ENCODE measurements around the gene DNAH1. TPM values are rescaled to one million over a fixed set of nuclear protein-coding genes. Genes with fewer than 3 reads are reported as not detected.

The DNAH1 gene
- total and polyA plus RNA-seq, 4 donors: 0.88 to 24.1 (median 10.8) TPM

DNA sequence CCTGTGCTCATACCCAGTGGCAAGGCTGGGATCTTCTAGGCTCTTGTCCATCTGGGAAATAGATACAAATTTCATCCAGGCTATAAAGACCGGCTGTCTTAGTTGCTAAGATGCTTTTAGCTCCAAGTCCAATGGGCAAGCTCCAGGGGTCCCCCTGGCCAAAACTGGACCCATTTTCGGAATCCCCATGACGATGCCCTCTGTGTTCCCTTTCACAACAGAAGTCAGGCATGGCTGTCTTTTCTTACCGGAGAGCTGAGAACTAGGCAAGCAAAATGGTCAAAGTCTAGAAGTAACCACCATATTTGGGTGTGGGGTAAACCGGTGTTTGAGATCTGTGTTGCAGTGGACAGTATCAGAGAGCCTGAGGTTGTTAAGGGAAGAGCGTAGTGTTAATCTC is 27.4 kb upstream of the DNAH1 start:
- Histone ChIP-seq H3K4me1 (ENCODE audit: control insufficient read depth in 1 of 2, insufficient read depth in 2 of 2, low read length in 2 of 2) (peaks cover 0 to 2% of the 10 kb centered on the region in 2 donors), H3K36me3 (ENCODE audit: control insufficient read depth in 1 of 2, insufficient read depth in 2 of 2, low read length in 1 of 2) (no peaks in the 10 kb centered on the region), H3K27me3 (ENCODE audit: control insufficient read depth in 1 of 2, insufficient read depth in 2 of 2, low read length in 1 of 2) (no peaks in the 10 kb centered on the region), H3K9me3 (ENCODE audit: control insufficient read depth, low read length) (no peaks in the 10 kb centered on the region), H3K27ac (ENCODE audit: low read depth in 1 of 2, low read length in 2 of 2) (no peak overlapping the region), H3K4me3 (ENCODE audit: low read length in 2 of 2) (peak overlapping the region in 1 of 2 donors; percentile 51)
- WGBS, 2 donors: 88 to 90% methylated on average over 6 of the region's 6 CpGs
- no peak for DNase-seq
- intact Hi-C loops (cut with DNase I): loop anchor here (5.0 to 10.0 kb wide), 2 partner anchors 51 to 166 kb away; partner anchors contain the start of genes NISCH (in 1 of the 2), TNNC1 (in 1 of the 2) and TWF2 (in 1 of the 2)
- ATAC-seq (ENCODE audit: low FRiP score): no peak

DNA sequence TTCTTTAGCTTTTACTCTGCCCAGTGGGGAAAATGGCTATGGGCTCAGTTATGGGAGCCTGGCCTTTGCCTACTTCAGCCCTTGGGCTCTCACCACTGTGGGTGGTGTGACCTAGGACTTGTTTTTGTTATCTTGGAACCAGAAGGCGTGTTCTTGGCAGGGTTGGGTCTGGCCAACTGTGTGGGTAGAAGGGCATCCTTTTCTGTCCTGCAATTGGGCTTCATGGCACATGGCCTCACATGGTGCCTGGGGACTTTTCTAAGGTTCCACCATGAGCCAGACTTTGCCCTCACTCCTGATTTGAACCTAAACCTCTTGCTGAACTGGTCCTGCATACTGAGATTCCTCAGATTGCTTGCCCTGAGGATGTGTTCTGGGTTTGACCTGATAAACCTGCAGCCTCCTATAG is 26.8 kb upstream of the DNAH1 start:
- H3K36me3 ChIP-seq (ENCODE audit: control insufficient read depth in 1 of 2, insufficient read depth in 2 of 2, low read length in 1 of 2): no peaks in the 10 kb centered on the region
- peaks cover 0 to 2% of the 10 kb centered on the region in 2 donors for H3K4me1 ChIP-seq (ENCODE audit: control insufficient read depth in 1 of 2, insufficient read depth in 2 of 2, low read length in 2 of 2)
- 74 to 77% methylated on average over 1 of the region's 1 CpG for WGBS, 2 donors
- peak in 1 of 2 donors; percentile 38 for DNase-seq
- ATAC-seq (ENCODE audit: low FRiP score): no peak
- intact Hi-C loops (cut with DNase I): loop anchor here (5.0 to 10.0 kb wide), 2 partner anchors 52 to 165 kb away; partner anchors contain the start of genes NISCH (in 1 of the 2), TNNC1 (in 1 of the 2) and TWF2 (in 1 of the 2)
- no peaks in the 10 kb centered on the region for H3K9me3 ChIP-seq (ENCODE audit: control insufficient read depth, low read length)
- H3K27ac ChIP-seq (ENCODE audit: low read depth in 1 of 2, low read length in 2 of 2): no peak overlapping the region
- H3K4me3 ChIP-seq (ENCODE audit: low read length in 2 of 2): no peak overlapping the region
- H3K27me3 ChIP-seq (ENCODE audit: control insufficient read depth in 1 of 2, insufficient read depth in 2 of 2, low read length in 1 of 2): no peaks in the 10 kb centered on the region

DNA sequence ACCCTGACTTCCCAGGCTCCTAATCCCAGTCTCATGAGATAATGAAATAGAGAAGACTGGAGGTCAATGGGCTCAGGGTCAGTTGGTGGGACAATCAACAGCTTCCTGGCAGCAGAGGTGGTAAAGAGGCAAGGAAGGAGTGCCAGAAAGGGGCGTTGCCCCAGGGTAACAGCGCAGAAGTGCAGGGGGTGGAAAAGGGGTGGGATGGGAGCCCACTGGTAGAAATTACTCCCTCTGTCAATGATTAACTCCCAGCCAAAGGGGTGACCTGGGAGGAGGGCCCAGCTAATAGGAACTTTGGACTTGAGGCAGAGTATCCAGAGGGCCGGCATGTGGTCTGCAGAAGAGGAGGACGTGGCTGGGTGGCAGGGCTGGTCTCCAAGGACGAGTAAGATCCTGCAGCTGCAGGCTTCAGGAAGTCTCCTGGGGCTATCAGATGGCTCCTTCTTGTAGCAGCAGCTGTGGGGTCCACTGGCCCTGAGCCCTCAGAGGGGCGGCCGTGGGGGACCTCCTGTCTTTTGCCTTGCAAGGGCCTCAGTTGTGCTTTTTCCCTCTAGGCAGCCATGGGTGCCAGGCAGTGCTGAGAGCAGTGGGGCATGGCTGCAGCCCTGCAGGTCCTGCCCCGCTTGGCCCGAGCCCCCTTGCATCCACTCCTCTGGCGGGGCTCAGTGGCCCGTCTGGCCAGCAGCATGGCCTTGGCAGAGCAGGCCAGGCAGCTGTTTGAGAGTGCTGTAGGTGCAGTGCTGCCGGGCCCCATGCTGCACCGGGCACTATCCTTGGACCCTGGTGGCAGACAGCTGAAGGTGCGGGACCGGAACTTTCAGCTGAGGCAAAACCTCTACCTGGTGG is 26.1 kb upstream of the DNAH1 start:
- no peaks in the 10 kb centered on the region for H3K9me3 ChIP-seq (ENCODE audit: control insufficient read depth, low read length)
- H3K36me3 ChIP-seq (ENCODE audit: control insufficient read depth in 1 of 2, insufficient read depth in 2 of 2, low read length in 1 of 2): no peaks in the 10 kb centered on the region
- intact Hi-C loops (cut with DNase I): loop anchor here (5.0 to 10.0 kb wide), 2 partner anchors 53 to 165 kb away; partner anchors contain the start of genes NISCH (in 1 of the 2), TNNC1 (in 1 of the 2) and TWF2 (in 1 of the 2)
- H3K4me1 ChIP-seq (ENCODE audit: control insufficient read depth in 1 of 2, insufficient read depth in 2 of 2, low read length in 2 of 2): peaks cover 0 to 2% of the 10 kb centered on the region in 2 donors
- DNase-seq: peak; percentile 9 to 65
- H3K27ac ChIP-seq (ENCODE audit: low read depth in 1 of 2, low read length in 2 of 2): no peak overlapping the region
- 79 to 82% methylated on average over 15 of the region's 15 CpGs for WGBS, 2 donors
- no peak overlapping the region for H3K4me3 ChIP-seq (ENCODE audit: low read length in 2 of 2)
- no peak for ATAC-seq (ENCODE audit: low FRiP score)
- H3K27me3 ChIP-seq (ENCODE audit: control insufficient read depth in 1 of 2, insufficient read depth in 2 of 2, low read length in 1 of 2): no peaks in the 10 kb centered on the region

DNA sequence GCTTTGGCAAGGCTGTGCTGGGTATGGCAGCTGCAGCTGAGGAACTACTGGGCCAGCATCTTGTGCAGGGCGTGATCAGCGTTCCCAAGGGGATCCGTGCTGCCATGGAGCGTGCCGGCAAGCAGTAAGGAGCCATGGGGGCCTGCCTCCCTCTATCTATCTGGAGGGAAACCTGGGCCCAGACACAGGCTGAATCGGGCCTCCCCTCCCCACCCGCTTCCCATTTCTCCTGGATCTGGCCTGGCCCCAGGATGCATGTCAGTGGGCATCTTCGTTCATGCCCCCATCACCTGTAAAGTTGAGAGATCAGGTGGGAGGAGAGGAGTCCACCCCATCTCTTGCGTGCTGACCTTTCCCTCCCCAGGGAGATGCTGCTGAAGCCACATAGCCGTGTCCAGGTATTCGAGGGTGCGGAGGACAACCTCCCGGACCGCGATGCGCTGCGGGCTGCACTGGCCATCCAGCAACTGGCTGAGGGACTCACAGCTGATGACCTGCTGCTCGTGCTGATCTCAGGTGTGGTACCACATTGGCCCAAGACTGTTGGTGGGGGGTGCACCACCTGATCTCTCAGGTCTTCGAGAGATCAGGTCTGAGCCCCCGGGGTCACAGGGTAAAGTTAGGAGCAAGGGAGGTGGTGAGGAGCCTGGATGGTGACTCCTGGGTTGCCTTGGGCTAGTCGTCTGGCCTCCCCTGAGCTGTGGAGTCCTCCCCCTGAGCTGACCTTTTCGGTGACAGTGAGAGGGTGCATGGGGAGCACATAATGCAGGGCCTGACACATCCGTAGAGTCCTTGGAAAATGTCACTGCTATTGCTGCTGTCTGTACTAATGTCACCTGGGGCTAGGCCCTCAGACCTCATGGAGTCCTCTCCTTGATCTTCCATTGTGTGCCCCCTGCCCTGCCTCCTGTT is 25.3 kb upstream of the DNAH1 start:
- Histone ChIP-seq H3K36me3 (ENCODE audit: control insufficient read depth in 1 of 2, insufficient read depth in 2 of 2, low read length in 1 of 2) (no peaks in the 10 kb centered on the region), H3K4me3 (ENCODE audit: low read length in 2 of 2) (no peak overlapping the region), H3K27me3 (ENCODE audit: control insufficient read depth in 1 of 2, insufficient read depth in 2 of 2, low read length in 1 of 2) (no peaks in the 10 kb centered on the region), H3K27ac (ENCODE audit: low read depth in 1 of 2, low read length in 2 of 2) (no peak overlapping the region), H3K4me1 (ENCODE audit: control insufficient read depth in 1 of 2, insufficient read depth in 2 of 2, low read length in 2 of 2) (peaks cover 0 to 2% of the 10 kb centered on the region in 2 donors), H3K9me3 (ENCODE audit: control insufficient read depth, low read length) (no peaks in the 10 kb centered on the region)
- ATAC-seq (ENCODE audit: low FRiP score): no peak
- intact Hi-C loops (cut with DNase I): no loop called here
- 89 to 91% methylated on average over 23 of the region's 23 CpGs for WGBS, 2 donors
- DNase-seq: peak; percentile 44 to 61

DNA sequence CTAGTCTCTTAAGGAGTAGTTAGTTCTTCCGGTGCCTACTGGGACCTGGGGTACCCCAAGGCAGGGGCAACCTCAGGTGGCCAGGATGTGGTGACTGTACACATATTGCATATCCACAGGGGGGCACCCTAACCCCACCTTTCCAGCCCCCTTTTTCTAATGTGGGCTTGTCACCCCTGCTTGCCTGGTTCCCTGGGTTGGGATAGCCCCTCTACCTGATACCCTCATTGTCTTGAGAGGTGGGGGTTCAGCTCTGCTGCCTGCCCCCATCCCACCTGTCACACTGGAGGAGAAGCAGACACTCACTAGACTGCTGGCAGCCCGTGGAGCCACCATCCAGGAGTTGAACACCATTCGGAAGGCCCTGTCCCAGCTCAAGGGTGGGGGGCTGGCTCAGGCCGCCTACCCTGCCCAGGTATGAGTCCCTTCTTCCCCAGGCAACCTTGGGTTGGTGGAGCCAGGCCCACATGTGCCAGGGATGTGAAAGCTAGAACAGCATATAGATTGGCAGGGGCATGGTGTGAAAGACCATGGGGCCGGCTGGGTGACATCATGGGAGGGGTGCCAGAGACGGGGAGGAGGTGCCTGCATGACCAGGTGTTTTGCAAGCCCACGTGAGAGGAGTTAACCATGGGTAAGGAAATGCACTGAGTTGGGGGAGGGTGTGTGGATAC is 24.5 kb upstream of the DNAH1 start:
- DNase-seq: peak; percentile 40 to 61
- no peak overlapping the region for H3K4me3 ChIP-seq (ENCODE audit: low read length in 2 of 2)
- WGBS, 2 donors: 78 to 80% methylated on average over 7 of the region's 7 CpGs
- intact Hi-C loops (cut with DNase I): no loop called here
- H3K4me1 ChIP-seq (ENCODE audit: control insufficient read depth in 1 of 2, insufficient read depth in 2 of 2, low read length in 2 of 2): peaks cover 0 to 2% of the 10 kb centered on the region in 2 donors
- no peaks in the 10 kb centered on the region for H3K9me3 ChIP-seq (ENCODE audit: control insufficient read depth, low read length)
- ATAC-seq (ENCODE audit: low FRiP score): no peak
- H3K36me3 ChIP-seq (ENCODE audit: control insufficient read depth in 1 of 2, insufficient read depth in 2 of 2, low read length in 1 of 2): no peaks in the 10 kb centered on the region
- H3K27ac ChIP-seq (ENCODE audit: low read depth in 1 of 2, low read length in 2 of 2): no peak overlapping the region
- H3K27me3 ChIP-seq (ENCODE audit: control insufficient read depth in 1 of 2, insufficient read depth in 2 of 2, low read length in 1 of 2): no peaks in the 10 kb centered on the region

DNA sequence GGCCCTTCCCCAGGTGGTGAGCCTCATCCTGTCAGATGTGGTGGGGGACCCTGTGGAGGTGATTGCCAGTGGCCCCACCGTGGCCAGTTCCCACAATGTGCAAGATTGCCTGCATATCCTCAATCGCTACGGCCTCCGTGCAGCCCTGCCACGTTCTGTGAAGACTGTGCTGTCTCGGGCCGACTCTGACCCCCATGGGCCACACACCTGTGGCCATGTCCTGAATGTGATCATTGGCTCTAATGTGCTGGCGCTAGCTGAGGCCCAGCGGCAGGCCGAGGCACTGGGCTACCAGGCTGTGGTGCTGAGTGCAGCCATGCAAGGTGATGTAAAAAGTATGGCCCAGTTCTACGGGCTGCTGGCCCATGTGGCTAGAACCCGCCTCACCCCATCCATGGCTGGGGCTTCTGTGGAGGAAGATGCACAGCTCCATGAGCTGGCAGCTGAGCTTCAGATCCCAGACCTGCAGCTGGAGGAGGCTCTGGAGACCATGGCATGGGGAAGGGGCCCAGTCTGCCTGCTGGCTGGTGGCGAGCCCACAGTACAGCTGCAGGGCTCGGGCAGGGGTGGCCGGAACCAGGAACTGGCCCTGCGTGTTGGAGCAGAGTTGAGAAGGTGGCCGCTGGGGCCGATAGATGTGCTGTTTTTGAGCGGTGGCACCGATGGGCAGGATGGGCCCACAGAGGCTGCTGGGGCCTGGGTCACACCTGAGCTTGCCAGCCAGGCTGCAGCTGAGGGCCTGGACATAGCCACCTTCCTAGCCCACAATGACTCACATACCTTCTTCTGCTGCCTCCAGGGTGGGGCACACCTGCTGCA is 23.7 kb upstream of the DNAH1 start:
- Histone ChIP-seq H3K27me3 (ENCODE audit: control insufficient read depth in 1 of 2, insufficient read depth in 2 of 2, low read length in 1 of 2) (no peaks in the 10 kb centered on the region), H3K4me3 (ENCODE audit: low read length in 2 of 2) (no peak overlapping the region), H3K36me3 (ENCODE audit: control insufficient read depth in 1 of 2, insufficient read depth in 2 of 2, low read length in 1 of 2) (no peaks in the 10 kb centered on the region), H3K4me1 (ENCODE audit: control insufficient read depth in 1 of 2, insufficient read depth in 2 of 2, low read length in 2 of 2) (no peaks in the 10 kb centered on the region), H3K27ac (ENCODE audit: low read depth in 1 of 2, low read length in 2 of 2) (no peak overlapping the region), H3K9me3 (ENCODE audit: control insufficient read depth, low read length) (no peaks in the 10 kb centered on the region)
- ATAC-seq (ENCODE audit: low FRiP score) (no peak), DNase-seq (peak; percentile 42 to 69)
- 94 to 95% methylated on average over 20 of the region's 20 CpGs for WGBS, 2 donors
- intact Hi-C loops (cut with DNase I): no loop called here

DNA sequence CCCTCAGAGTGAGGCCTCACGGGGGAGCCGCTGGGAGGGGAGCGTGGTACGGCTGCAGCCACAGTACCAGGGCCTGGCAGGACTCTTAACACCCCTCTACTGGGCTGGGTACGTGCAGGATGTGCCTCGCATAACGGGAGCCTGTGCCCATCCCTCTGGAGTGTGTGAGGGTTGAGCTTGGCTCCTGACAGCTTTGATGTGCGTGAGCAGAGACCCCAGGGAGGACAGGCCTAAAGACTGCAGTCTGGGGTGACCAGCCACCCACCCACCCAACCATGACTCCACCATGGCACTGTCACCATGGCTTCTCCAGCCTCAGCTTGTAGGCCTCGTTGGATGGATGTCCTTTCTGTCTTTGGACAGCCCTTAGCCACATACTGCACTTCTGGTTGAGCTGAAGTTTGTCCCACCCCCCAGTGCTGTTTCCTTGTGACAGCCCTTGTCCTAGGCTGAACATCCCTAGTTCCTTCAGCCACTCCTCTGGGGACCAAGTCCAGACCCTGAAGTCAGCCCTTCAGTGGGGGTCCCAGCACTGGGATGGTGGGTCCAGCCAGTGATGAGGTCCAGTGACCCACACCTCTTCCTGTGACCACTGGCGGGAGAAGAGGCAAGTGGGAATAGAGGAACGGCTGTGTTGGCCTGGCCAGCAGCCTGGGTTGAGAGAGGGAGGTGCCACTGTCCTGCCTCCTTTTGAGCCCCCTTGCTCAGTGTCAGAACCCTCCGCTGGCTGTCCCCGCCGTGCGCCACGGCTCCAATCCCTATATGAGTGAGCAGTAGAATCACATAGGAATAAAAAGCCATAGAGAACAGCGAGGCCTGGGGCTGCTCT is 22.4 kb upstream of the DNAH1 start:
- 82 to 86% methylated on average over 17 of the region's 17 CpGs for WGBS, 2 donors
- Histone ChIP-seq H3K27me3 (ENCODE audit: control insufficient read depth in 1 of 2, insufficient read depth in 2 of 2, low read length in 1 of 2) (no peaks in the 10 kb centered on the region), H3K27ac (ENCODE audit: low read depth in 1 of 2, low read length in 2 of 2) (no peak overlapping the region), H3K36me3 (ENCODE audit: control insufficient read depth in 1 of 2, insufficient read depth in 2 of 2, low read length in 1 of 2) (no peaks in the 10 kb centered on the region), H3K4me3 (ENCODE audit: low read length in 2 of 2) (no peak overlapping the region), H3K9me3 (ENCODE audit: control insufficient read depth, low read length) (no peaks in the 10 kb centered on the region), H3K4me1 (ENCODE audit: control insufficient read depth in 1 of 2, insufficient read depth in 2 of 2, low read length in 2 of 2) (no peaks in the 10 kb centered on the region)
- intact Hi-C loops (cut with DNase I): no loop called here
- DNase-seq (peak; percentile 32 to 38), ATAC-seq (ENCODE audit: low FRiP score) (no peak)

Measured in aorta (tissue), 5 donors.